Measurements from ENCODE around the gene TRAM2.

The TRAM2 gene

DNA sequence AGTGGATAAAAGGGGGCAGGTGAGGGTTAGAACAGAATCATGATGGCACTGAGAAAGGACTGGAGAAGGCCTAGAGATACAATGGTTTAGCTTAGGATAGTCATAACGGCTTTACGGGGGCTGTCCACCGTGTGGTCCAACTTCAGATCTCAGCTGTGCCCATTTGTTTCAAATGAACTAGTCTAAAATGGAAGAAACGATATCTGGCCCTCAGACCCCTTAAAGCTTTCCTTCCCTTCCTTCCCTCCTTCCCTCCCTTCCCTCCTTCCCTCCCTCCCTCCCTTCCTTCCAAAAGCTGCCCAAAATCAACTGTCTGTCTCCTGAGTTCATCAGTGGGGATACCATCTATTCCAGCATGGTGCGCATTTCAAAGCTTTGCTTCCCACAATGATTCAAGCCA is 27.9 kb downstream of the TRAM2 start:
- H3K4me2 ChIP-seq (ENCODE audit: low read length) = peak overlapping the region; percentile 76
- no peaks in the 10 kb centered on the region for H3K27me3 ChIP-seq (ENCODE audit: low read depth, low read length)
- H3K4me3 ChIP-seq (ENCODE audit: low read length) = no peak overlapping the region
- H3K79me2 ChIP-seq (ENCODE audit: low read length) = peaks cover 85% of the 10 kb centered on the region
- H3K9me3 ChIP-seq (ENCODE audit: insufficient read depth, low read length) = no peaks in the 10 kb centered on the region
- H3K9ac ChIP-seq (ENCODE audit: low read length) = peak overlapping the region; percentile 61
- H3K36me3 ChIP-seq (replicated peaks; ENCODE audit: low read depth, low read length) = peaks cover 3% of the 10 kb centered on the region
- no peak overlapping the region for H2AFZ ChIP-seq (ENCODE audit: low read depth, low read length)
- no peak for TF ChIP-seq EZH2phosphoT487 (IDR thresholded peaks at IDR 0.05; ENCODE audit: low read depth)
- TF ChIP-seq, protein P1, sequence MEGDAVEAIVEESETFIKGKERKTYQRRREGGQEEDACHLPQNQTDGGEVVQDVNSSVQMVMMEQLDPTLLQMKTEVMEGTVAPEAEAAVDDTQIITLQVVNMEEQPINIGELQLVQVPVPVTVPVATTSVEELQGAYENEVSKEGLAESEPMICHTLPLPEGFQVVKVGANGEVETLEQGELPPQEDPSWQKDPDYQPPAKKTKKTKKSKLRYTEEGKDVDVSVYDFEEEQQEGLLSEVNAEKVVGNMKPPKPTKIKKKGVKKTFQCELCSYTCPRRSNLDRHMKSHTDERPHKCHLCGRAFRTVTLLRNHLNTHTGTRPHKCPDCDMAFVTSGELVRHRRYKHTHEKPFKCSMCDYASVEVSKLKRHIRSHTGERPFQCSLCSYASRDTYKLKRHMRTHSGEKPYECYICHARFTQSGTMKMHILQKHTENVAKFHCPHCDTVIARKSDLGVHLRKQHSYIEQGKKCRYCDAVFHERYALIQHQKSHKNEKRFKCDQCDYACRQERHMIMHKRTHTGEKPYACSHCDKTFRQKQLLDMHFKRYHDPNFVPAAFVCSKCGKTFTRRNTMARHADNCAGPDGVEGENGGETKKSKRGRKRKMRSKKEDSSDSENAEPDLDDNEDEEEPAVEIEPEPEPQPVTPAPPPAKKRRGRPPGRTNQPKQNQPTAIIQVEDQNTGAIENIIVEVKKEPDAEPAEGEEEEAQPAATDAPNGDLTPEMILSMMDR (IDR thresholded peaks at IDR 0.05; ENCODE audit: low read depth, low read length) = no peak
- no peaks in the 10 kb centered on the region for H4K20me1 ChIP-seq (ENCODE audit: insufficient read depth, low read length)
- H3K27ac ChIP-seq (ENCODE audit: low read length) = peak overlapping the region; percentile 86
- H3K4me1 ChIP-seq (ENCODE audit: low read length) = peaks cover 100% of the 10 kb centered on the region

DNA sequence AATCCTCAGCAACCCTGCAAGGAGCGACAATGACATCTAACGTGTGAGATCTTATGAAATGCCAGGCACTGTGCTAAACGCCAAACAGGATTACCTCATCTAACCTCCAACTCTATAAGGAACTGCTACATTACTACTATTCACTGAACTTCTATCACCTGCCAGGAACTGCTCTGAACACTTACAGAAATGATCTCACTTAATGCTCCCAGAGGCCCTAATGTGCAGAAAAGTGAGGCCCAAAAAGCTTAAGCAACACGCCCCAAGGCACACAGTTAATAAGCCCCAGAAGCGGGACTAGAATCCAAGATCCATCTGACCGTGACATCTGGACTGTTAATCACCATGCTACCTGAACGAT is 28.5 kb downstream of the TRAM2 start:
- Histone ChIP-seq H3K4me3 (ENCODE audit: low read length) (peak overlapping the region; percentile 0; the same call in 1 of the 2 replicates), H3K27me3 (ENCODE audit: low read depth, low read length) (no peaks in the 10 kb centered on the region), H3K4me2 (ENCODE audit: low read length) (peak overlapping the region; percentile 76), H3K9ac (ENCODE audit: low read length) (peak overlapping the region; percentile 61), H3K27ac (ENCODE audit: low read length) (peak overlapping the region; percentile 86), H3K9me3 (ENCODE audit: insufficient read depth, low read length) (no peaks in the 10 kb centered on the region), H4K20me1 (ENCODE audit: insufficient read depth, low read length) (no peaks in the 10 kb centered on the region), H3K36me3 (replicated peaks; ENCODE audit: low read depth, low read length) (peaks cover 3% of the 10 kb centered on the region), H3K4me1 (ENCODE audit: low read length) (peaks cover 100% of the 10 kb centered on the region), H2AFZ (ENCODE audit: low read depth, low read length) (no peak overlapping the region), H3K79me2 (ENCODE audit: low read length) (peaks cover 84% of the 10 kb centered on the region)
- TF ChIP-seq, protein P1 (IDR thresholded peaks at IDR 0.05; ENCODE audit: low read depth, low read length) = no peak
- TF ChIP-seq EZH2phosphoT487 (IDR thresholded peaks at IDR 0.05; ENCODE audit: low read depth) = no peak

DNA sequence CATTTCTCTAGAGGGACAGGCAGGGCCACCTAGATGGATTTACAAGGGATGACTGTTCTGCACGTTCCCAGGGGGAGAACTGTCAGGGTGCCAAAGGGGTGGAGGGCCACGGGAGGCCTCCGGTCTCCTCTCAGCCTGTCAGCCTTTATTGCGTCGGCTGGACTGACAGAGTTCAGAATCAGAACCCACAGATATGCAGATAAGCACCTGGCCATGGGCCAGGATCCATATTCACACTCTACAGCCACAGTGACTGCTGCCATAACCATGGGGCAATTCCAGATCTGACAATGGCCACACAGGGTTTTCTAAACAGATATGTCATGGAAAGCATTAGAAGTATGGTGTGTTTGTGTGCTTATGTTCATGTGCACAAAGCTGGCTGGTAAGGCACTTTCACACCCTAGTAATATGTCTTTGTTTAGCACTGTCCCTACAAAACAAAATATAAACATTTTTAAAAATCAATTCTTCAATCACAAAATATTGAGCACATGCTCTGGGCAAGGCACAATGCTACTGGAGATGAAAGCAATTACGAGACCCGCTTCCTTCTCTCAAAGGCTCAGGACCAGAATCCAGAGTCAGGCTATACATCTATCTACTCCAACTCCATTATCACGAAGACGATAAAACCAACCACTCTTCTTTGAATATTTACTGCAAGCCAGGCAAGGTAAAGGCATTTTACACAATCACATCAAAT is 29.1 kb downstream of the TRAM2 start:
- H3K4me3 ChIP-seq (ENCODE audit: low read length) = peak overlapping the region; percentile 53
- H3K27ac ChIP-seq (ENCODE audit: low read length) = peak overlapping the region; percentile 86
- no peak overlapping the region for H2AFZ ChIP-seq (ENCODE audit: low read depth, low read length)
- peaks cover 78% of the 10 kb centered on the region for H3K79me2 ChIP-seq (ENCODE audit: low read length)
- no peaks in the 10 kb centered on the region for H3K27me3 ChIP-seq (ENCODE audit: low read depth, low read length)
- peak overlapping the region; percentile 76 for H3K4me2 ChIP-seq (ENCODE audit: low read length)
- H3K36me3 ChIP-seq (replicated peaks; ENCODE audit: low read depth, low read length) = peaks cover 3% of the 10 kb centered on the region
- no peak for TF ChIP-seq EZH2phosphoT487 (IDR thresholded peaks at IDR 0.05; ENCODE audit: low read depth)
- TF ChIP-seq, protein P1 (IDR thresholded peaks at IDR 0.05; ENCODE audit: low read depth, low read length) = no peak
- H3K9me3 ChIP-seq (ENCODE audit: insufficient read depth, low read length) = no peaks in the 10 kb centered on the region
- H4K20me1 ChIP-seq (ENCODE audit: insufficient read depth, low read length) = no peaks in the 10 kb centered on the region
- peaks cover 98% of the 10 kb centered on the region for H3K4me1 ChIP-seq (ENCODE audit: low read length)
- H3K9ac ChIP-seq (ENCODE audit: low read length) = peak overlapping the region; percentile 61

DNA sequence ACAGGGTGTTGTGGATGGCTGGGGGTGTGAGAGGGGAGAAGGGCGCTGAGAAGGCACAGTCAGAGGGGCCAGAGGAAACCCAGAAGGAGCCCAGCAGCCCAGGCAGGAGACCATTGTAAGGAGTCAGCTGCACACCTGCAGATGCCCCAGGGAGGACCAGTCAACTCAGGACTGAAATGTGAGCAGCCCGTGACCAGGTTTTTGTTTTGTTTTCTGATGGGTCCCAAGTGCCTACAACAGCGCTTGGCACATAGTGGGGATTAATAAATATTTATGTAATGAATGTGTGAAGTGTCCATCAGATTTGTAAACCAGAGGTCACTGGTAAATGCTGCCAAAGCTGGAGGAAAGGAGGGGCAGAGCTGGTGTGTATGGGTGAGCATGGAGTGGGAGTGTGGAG is 30.2 kb downstream of the TRAM2 start:
- Histone ChIP-seq H3K9ac (ENCODE audit: low read length) (peak overlapping the region; percentile 61), H3K27me3 (ENCODE audit: low read depth, low read length) (no peaks in the 10 kb centered on the region), H3K4me2 (ENCODE audit: low read length) (peak overlapping the region; percentile 76), H3K4me3 (ENCODE audit: low read length) (peak overlapping the region; percentile 53), H3K79me2 (ENCODE audit: low read length) (peaks cover 80% of the 10 kb centered on the region), H3K9me3 (ENCODE audit: insufficient read depth, low read length) (no peaks in the 10 kb centered on the region), H3K27ac (ENCODE audit: low read length) (peak overlapping the region; percentile 86), H3K36me3 (replicated peaks; ENCODE audit: low read depth, low read length) (peaks cover 3% of the 10 kb centered on the region), H2AFZ (ENCODE audit: low read depth, low read length) (no peak overlapping the region), H4K20me1 (ENCODE audit: insufficient read depth, low read length) (no peaks in the 10 kb centered on the region), H3K4me1 (ENCODE audit: low read length) (peaks cover 87% of the 10 kb centered on the region)
- TF ChIP-seq EZH2phosphoT487 (IDR thresholded peaks at IDR 0.05; ENCODE audit: low read depth) = no peak
- TF ChIP-seq, protein P1 (IDR thresholded peaks at IDR 0.05; ENCODE audit: low read depth, low read length) = no peak

Data from OCI-LY3 (cell line).